NCI-H1105 treated with DMSO at 0.1 percent for 48 hours (cell line): ENCODE measurements around the gene EPS8L2.
"Not testable (repeated sequence)": the region's sequence is repeated elsewhere in the genome, so short reads cannot be mapped to it uniquely, and the experiment has no call there.

ENCODE experiments used
- DNase-seq: peaks from one replicate; lab custom pipeline; 2025; lab: John Stamatoyannopoulos, UW

The EPS8L2 gene

DNA sequence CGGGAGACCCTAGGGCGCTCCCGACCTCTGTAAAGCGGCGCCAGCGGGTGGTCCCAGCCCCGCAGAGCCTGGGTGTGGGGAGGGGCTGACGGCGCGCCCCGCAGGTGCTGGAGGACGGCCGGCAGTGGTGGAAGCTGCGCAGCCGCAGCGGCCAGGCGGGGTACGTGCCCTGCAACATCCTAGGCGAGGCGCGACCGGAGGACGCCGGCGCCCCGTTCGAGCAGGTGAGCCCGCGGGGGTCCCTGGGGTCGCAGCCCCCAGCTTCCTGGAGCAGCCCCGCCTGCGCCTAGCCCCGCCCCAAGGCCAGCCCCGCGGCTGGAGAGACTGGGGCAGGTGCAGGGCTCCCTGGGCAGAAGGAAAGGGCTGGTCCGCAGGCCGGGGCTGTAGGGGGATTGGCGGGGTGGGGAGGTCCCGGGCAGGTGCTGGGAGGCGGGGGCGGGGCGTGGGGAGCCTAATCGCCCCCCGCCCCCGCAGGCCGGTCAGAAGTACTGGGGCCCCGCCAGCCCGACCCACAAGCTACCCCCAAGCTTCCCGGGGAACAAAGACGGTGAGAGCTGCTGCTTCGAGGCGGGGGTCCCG is 19.7 kb downstream of the EPS8L2 start:
- peak; percentile 21 for DNase-seq

GRCh38 chr11:726278-727220 is 20.5 kb downstream of the EPS8L2 start:
- peak; percentile 74 for DNase-seq

- DNase-seq, result no peak
Measured at GRCh38 chr11:727281-727701, 21.3 kb downstream of the EPS8L2 start.

GRCh38 chr11:727859-728748 is 22.1 kb downstream of the EPS8L2 start:
- DNase-seq, result no peak

DNA sequence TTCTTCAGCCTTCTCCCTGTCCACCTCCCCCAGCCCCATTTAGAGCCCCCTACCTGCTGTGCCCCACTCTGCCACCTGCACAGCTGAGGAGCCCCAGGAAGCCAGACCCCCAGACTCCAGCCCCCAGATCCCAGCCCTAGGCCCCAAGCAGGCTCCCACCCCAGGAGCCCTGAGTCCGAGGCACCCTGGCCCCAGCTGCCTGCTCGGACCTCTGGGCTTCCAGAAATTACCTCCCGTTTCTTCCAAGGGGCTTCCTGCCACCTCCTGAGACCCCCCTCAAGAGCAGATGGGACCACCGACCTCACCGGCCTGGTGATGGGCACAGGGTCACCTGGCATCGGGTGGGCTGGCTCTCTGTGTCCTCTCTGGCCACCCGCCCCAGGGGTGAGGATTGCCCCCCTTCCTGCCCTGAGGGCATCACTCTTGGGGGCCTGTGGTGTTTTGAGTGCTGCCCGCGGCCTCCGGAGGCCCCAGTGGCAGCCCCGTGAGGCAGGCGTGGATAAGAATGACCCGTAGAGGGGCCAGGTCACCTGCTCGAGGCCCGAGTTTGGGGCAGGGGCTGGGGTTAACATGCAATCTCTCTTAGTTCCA is 23.0 kb downstream of the EPS8L2 start:
- no peak for DNase-seq

DNA sequence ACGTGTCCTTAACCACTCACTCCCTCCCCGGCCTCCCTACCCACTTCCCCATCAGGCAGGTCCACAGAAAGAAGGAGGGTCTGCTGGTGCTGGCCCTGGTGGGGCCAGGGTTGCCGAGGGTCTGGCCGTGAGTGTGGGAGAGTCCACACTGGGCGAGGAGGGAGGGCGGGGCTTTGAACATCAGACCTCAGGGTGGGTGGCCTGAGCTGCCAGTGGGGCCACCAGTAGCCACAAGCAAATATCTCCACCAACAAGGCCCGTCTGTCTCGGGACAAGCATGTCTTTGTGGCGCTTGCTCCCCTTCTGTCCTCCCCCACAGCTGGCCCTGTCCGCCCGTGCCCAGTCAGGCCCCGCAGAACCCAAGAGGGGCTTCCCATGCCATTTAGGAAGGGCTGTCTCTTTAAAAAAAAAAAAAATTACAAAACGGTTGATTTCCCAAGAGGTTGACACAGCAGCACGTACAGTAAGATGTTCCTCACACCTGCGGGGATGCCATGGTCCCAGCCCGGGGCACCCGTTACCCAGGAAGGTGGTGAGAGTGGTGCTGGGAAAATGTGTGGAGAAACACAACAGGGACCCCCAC is 23.6 kb downstream of the EPS8L2 start:
- DNase-seq, result no peak

- no peak for DNase-seq
Measured at GRCh38 chr11:733072-733471, 27.0 kb downstream of the EPS8L2 start.

DNA sequence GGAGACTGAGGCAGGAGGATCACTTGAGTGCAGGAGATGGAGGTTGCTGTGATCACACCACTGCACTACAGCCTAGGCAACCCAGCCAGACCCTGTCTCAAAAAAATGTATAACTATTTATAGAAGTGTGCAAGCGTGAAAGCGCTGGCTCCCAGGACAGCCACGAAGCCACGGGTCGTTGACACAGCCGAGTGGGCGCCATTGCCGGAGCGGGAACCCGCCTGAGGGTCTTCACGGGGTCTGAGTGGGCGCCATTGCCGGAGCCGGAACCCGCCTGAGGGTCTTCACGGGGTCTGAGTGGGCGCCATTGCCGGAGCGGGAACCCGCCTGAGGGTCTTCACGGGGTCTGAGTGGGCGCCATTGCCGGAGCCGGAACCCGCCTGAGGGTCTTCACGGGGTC is 28.5 kb downstream of the EPS8L2 start:
- DNase-seq, result not testable (repeated sequence)

GRCh38 chr11:737366-737765 is 31.3 kb downstream of the EPS8L2 start:
- DNase-seq, result no peak

GRCh38 chr11:737899-738298 is 31.9 kb downstream of the EPS8L2 start:
- DNase-seq, result not testable (repeated sequence)

- no peak for DNase-seq
Measured at GRCh38 chr11:742156-742546, 36.1 kb downstream of the EPS8L2 start.

- DNase-seq, result no peak
Measured at GRCh38 chr11:742571-743201, 36.7 kb downstream of the EPS8L2 start.

- DNase-seq, result no peak
Measured at GRCh38 chr11:745428-745827, 39.4 kb downstream of the EPS8L2 start.

- peak; percentile 38 for DNase-seq
Measured at GRCh38 chr11:746289-747157, 40.5 kb downstream of the EPS8L2 start.

DNA sequence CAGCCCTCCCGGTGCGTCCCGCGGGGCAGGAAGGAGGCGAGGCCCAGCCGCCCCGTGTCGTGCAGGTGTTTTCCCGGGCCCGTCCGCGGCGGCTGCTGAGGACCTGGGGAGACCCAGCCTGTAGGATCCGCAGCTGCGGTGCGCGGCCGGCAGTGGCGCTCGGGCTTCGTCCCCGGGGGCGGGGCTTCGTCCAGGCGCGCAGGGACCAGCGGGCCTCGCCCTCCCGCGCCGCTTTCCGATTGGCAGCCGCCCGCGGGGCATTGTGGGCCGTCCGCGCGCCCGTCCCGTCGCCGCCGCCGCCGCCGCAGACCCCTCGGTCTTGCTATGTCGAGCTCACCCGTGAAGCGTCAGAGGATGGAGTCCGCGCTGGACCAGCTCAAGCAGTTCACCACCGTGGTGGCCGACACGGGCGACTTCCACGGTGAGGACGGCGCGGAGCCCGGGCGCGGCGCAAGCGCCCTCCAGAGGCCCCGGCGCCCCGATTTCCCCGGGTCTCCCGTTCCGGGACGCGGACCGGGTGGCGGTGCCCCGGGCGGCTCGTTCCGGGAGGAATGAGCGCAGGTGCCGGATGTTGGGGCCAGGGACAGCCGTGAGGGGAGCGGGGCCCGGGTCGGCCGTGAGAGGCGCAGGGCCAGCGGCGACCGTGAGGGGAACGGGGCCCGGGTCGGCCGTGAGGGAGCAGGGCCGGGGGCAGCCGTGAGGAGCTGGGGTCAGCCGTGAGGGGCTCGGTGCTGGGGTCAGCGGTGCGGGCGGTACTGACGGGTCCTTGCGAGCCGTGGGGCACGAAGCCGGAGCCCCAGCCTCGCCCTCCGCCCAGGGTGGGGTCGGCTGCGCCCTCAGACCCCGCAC is 41.4 kb downstream of the EPS8L2 start, which contains the start of gene TALDO1:
TALDO1 (plus strand) TSS at position 307 of the 849 bp plus-strand sequence; CDS start at position 325, 18 bp downstream.
- DNase-seq, result peak; percentile 88

DNA sequence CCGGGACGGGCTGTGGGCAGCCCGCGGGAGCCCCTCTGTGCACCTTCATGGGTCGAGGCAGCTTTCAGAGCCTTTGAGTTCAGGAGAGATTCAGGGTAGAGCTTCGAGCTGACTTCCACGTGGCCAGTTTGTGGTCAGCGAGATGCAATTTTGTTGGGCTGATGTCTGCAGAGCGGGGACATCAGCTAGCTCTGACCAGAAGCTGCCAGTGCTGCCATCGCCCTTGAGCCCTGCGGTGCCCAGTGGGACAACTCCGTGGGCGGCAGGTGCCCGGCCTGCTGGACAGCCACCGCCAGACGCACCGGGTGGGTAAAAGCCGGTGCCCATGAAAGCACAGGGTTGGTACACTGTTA is 42.0 kb downstream of the EPS8L2 start:
- DNase-seq, result no peak

GRCh38 chr11:749731-750130 is 43.7 kb downstream of the EPS8L2 start:
- DNase-seq, result no peak

DNA sequence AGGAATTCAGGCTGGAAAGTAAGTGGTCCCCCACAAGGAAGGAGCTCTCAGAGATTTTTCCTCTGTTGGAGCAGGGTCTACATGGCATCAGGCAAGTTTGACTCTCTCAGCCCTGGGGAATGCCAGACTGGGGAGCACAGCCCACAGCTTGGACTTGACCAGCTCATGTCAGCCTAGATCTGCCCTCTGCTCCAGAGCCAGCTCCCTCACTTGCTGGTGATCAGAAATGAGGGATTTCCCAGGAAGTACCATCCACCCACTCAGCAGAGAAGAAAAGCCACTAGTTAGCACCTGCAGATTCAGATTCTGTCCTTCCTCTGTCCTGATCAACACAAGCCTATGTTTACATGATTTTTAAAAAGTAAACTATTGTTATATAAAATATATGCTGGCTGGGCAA is 54.2 kb downstream of the EPS8L2 start:
- DNase-seq, result no peak

- DNase-seq, result no peak
Measured at GRCh38 chr11:761526-762108, 55.6 kb downstream of the EPS8L2 start.
